SK-N-SH (cell line): ENCODE results near the gene CAPN11.

Experiments used
- CTCF ChIP-seq: fragments of 200-600 bp; sonication (generic); IDR thresholded peaks from 2 replicates; pipeline ENCODE4 v1.6.1; 2017; ENCODE audit warnings: antibody characterized with exemption, mild to moderate bottlenecking, moderate library complexity
- POLR2AphosphoS5 ChIP-seq: IDR thresholded peaks from 2 replicates; pipeline ENCODE4 v1.6.1; 2012; ENCODE audit warnings: low read depth, low read length
- TAF1 ChIP-seq: IDR thresholded peaks from 2 replicates; pipeline ENCODE4 v1.6.1; 2012; ENCODE audit warnings: low read depth, mild to moderate bottlenecking, low read length, moderate library complexity, borderline replicate concordance

- TF ChIP-seq POLR2AphosphoS5 (no peak), CTCF (no peak), TAF1 (no peak)
Observed at GRCh38 chr6:44180406-44180805, 21.8 kb downstream of the CAPN11 start.
